ENCODE data around the gene CNP.

Gene CNP

DNA sequence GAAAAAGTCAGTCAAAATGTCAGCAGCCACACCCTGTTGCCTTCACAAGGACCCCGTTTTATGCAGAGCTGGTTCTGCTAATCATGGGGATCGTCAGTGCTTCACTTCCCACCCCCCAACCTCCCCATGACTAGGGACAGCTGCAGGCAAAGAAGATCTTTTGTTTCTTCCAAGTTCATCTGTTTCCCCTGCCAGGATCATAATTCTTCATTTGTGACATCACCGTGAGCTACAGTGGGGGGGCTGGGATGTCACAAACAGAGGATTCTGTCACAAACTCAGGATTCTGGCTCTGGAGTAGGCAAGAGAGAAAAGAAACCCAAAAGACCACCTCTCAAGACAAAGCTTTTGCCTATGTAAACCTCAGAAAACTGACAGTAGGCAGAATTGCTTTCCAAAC is 26.0 kb downstream of the CNP start:
- TF ChIP-seq POLR2AphosphoS5 (IDR thresholded peaks at IDR 0.05; ENCODE audit: low read depth, low read length): no peak
- no peak for TF ChIP-seq SIN3A (IDR thresholded peaks at IDR 0.05; ENCODE audit: borderline replicate concordance, insufficient read depth, low read length)
- no peak for TF ChIP-seq FOXP2 (optimal IDR thresholded peaks at IDR 0.05; ENCODE audit: borderline replicate concordance, extremely low read depth, extremely low read length, insufficient read depth)
- TF ChIP-seq REST (IDR thresholded peaks at IDR 0.05; ENCODE audit: insufficient read depth in 1 of 2, low read depth in 2 of 2, low read length in 2 of 2): no peak
- TF ChIP-seq TAF1 (IDR thresholded peaks at IDR 0.05; ENCODE audit: borderline replicate concordance, insufficient read depth, low read length): no peak

DNA sequence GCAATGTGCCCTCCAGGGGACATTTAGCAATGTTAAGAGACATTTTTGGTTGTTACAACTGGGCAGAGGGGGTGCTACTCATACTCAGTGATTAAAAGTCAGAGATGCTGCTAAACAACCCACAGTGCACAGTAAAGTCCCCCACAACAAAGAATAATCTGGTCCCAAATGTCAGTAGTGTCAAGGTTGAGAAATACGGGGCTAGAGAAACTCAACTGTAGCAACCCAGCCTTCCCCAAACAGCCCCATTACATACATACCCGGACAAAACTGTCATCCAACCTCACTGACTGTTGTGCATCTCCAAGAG is 30.2 kb downstream of the CNP start:
- TF ChIP-seq TAF1 (IDR thresholded peaks at IDR 0.05; ENCODE audit: borderline replicate concordance, insufficient read depth, low read length) (no peak), FOXP2 (optimal IDR thresholded peaks at IDR 0.05; ENCODE audit: borderline replicate concordance, extremely low read depth, extremely low read length, insufficient read depth) (no peak), SIN3A (IDR thresholded peaks at IDR 0.05; ENCODE audit: borderline replicate concordance, insufficient read depth, low read length) (no peak), REST (IDR thresholded peaks at IDR 0.05; ENCODE audit: insufficient read depth in 1 of 2, low read depth in 2 of 2, low read length in 2 of 2) (no peak), POLR2AphosphoS5 (IDR thresholded peaks at IDR 0.05; ENCODE audit: low read depth, low read length) (no peak)

- TF ChIP-seq TAF1 (IDR thresholded peaks at IDR 0.05; ENCODE audit: borderline replicate concordance, insufficient read depth, low read length) (no peak), SIN3A (IDR thresholded peaks at IDR 0.05; ENCODE audit: borderline replicate concordance, insufficient read depth, low read length) (no peak), POLR2AphosphoS5 (IDR thresholded peaks at IDR 0.05; ENCODE audit: low read depth, low read length) (no peak), FOXP2 (optimal IDR thresholded peaks at IDR 0.05; ENCODE audit: borderline replicate concordance, extremely low read depth, extremely low read length, insufficient read depth) (no peak), REST (IDR thresholded peaks at IDR 0.05; ENCODE audit: insufficient read depth in 1 of 2, low read depth in 2 of 2, low read length in 2 of 2) (no peak)
Observed at GRCh38 chr17:41998497-41998896, 31.9 kb downstream of the CNP start.

DNA sequence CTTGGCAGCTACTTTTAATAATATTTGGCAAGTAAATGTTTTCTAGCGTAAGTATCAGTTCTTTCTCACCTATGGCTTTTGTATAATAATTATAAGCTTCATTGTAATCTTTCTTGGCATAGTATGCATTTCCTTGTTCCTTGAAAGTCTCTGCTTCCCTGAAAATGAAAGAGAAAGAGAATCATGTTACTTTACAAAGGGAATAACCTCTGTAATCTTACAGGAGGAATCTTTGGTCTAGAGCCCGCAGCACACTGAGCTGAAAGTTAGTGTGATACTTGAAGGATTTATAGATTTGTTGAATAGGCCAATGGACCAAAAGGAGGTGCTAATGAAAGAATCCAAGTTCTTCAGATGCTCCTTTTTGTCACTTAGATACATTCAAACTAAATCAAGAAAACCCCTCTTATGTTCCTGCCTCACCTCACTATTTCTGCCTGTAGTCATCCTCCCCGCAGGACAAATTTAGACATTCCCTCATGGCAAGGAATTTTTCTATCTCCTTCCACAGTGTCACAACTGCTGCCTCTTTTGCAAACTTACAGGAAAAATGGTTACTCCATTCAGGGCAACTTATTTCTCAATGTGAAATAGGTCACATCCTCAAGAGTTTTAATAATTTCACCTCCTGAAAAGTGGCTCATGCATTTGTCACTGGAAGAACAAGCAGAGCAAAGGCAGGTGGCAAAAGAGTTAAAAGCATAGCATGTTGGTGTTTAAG is 34.0 kb downstream of the CNP start:
- TF ChIP-seq POLR2AphosphoS5 (IDR thresholded peaks at IDR 0.05; ENCODE audit: low read depth, low read length): no peak
- TF ChIP-seq REST (IDR thresholded peaks at IDR 0.05; ENCODE audit: insufficient read depth in 1 of 2, low read depth in 2 of 2, low read length in 2 of 2): no peak
- TF ChIP-seq FOXP2 (optimal IDR thresholded peaks at IDR 0.05; ENCODE audit: borderline replicate concordance, extremely low read depth, extremely low read length, insufficient read depth): no peak

DNA sequence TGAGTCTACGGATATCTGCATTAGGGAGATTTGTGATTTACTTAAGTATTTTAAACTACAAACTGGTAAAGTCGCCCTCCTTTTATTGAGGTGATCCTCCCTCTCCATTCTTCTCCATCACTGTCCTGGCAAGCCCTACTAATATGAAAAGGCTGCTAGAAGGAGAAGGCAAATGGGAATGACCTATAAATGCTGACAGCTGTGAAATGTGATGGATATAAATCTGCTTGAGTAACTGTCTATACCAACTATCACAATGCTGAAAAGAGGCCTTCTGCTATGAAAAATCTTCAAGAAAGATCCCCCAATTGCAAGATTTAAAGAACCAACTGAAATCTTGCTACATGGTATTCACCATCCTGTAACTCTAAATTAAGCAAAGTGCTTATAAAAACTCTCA is 35.1 kb downstream of the CNP start:
- TF ChIP-seq POLR2AphosphoS5 (IDR thresholded peaks at IDR 0.05; ENCODE audit: low read depth, low read length): no peak
- no peak for TF ChIP-seq SIN3A (IDR thresholded peaks at IDR 0.05; ENCODE audit: borderline replicate concordance, insufficient read depth, low read length)
- no peak for TF ChIP-seq TAF1 (IDR thresholded peaks at IDR 0.05; ENCODE audit: borderline replicate concordance, insufficient read depth, low read length)
- no peak for TF ChIP-seq REST (IDR thresholded peaks at IDR 0.05; ENCODE audit: insufficient read depth in 1 of 2, low read depth in 2 of 2, low read length in 2 of 2)
- TF ChIP-seq FOXP2 (optimal IDR thresholded peaks at IDR 0.05; ENCODE audit: borderline replicate concordance, extremely low read depth, extremely low read length, insufficient read depth): no peak
